HG02938 (cell line): Measurements from ENCODE around the gene PERM1.
A peak's percentile ranks its signal among the peaks of the same experiment; 100 is the strongest.

Experiments used
- ATAC-seq: cut with Tn5 transposase; IDR thresholded peaks from one replicate; pipeline ENCODE4 v1.9.1; 2021; ENCODE audit warnings: mild to moderate bottlenecking, moderate library complexity; ENCODE audit not compliant: unreplicated experiment

PERM1 gene

DNA sequence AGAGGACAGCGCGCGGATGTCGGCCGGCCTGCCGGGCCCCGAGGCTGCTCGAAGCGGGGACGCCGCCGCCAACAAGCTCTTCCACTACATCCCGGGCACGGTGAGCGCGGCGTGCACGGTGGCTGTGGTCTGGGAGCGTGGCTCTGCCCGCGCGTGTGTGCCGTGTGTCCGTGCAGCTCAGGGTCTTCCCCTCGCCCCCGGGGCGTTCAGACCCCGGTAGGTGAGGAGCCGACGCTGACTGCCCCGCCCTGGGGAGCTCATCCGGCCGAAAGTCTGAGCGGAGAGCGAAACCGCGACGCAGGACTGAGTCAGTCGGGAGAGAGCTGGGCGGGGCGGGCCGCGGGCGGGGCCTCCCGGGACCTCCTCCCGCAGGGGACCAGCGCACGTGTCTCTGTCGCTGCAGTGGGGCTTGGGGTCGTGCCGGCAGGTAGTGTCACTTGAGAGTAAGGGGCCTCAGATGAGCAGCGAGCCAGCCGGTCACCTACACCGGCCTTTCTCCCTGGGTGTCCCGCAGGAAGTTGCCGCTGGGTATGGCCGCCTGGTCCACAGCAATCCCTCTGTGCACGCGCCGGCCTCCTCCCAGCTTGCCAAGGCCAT, 15.1 kb downstream of the PERM1 start:
- ATAC-seq, result no peak

DNA sequence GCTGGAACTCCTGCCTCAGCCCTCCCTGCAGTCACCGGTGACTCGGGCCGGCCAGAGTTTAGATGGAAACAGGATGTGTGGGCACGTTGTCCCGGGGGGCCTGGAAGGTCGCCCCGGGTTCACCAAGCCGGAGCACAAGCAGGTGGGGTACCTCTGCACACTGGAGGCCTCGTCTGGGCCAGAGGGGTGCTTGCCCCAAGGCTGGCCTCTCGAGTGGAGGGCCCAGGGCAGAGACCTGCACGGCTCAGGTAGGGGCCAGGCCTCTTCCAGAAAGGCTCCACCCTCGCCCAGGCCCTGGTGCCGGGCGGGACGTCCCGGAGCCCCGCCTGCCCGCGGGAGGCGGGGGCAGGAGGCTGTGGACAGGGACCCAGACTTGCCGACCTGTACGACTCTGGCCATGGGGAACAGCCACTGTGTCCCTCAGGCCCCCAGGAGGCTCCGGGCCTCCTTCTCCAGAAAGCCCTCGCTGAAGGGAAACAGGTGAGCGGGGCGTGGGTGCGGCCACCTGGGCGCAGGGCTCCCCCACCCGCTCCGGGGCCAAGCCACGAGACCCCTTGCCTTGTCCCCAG, 15.7 kb downstream of the PERM1 start, which contains the start of gene PLEKHN1:
Gene PLEKHN1, plus strand, starts transcription at position 348 of the 569 bp plus-strand sequence. Its CDS starts 50 bp downstream, at position 398.
- no peak for ATAC-seq

GRCh38 chr1:965526-966134, 16.3 kb downstream of the PERM1 start:
- no peak for ATAC-seq

GRCh38 chr1:964691-965525, 17.0 kb downstream of the PERM1 start:
- ATAC-seq, result no peak

DNA sequence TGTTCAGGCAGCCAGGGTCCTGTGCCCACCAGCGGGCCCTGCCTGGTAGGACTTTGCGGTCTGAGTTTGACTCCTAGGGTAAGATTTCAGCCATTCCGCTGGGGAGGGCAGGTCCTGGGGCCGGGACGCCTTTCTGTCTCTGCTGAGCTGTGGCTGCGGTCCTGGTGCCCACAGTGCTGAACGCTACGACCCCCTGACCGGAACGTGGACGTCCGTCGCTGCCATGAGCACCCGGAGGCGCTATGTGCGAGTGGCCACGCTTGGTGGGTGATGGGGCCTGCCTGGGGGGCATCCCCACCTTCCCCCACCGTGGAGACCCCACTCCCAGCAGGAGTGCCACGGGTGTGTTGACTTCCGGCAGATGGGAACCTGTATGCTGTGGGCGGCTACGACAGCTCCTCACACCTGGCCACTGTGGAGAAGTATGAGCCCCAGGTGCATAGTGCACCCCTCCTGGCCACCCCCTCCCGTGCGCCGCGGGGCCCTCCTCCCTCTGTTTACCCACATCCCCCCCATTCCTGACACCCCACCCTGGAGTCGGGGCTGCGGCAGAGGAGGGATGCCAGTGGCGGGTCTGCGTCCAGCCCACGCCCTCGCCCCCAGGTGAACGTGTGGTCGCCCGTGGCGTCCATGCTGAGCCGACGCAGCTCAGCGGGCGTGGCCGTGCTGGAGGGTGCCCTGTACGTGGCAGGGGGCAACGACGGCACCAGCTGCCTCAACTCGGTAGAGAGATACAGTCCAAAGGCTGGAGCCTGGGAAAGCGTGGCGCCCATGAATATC, 18.0 kb downstream of the PERM1 start:
- no peak for ATAC-seq

DNA sequence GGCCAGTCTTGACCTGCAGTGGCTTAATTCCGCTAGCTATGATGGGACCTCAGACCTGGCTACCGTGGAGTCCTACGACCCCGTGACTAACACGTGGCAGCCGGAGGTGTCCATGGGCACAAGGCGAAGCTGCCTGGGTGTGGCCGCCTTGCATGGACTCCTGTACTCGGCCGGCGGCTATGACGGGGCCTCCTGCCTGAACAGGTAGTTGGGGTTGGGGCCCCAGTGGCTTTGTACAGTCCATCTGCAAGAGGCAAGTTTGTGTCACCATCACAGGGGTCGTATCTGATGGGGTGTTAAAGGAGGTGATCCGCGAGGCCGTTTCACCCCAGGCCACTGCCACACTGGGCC, 18.6 kb downstream of the PERM1 start:
- no peak for ATAC-seq

DNA sequence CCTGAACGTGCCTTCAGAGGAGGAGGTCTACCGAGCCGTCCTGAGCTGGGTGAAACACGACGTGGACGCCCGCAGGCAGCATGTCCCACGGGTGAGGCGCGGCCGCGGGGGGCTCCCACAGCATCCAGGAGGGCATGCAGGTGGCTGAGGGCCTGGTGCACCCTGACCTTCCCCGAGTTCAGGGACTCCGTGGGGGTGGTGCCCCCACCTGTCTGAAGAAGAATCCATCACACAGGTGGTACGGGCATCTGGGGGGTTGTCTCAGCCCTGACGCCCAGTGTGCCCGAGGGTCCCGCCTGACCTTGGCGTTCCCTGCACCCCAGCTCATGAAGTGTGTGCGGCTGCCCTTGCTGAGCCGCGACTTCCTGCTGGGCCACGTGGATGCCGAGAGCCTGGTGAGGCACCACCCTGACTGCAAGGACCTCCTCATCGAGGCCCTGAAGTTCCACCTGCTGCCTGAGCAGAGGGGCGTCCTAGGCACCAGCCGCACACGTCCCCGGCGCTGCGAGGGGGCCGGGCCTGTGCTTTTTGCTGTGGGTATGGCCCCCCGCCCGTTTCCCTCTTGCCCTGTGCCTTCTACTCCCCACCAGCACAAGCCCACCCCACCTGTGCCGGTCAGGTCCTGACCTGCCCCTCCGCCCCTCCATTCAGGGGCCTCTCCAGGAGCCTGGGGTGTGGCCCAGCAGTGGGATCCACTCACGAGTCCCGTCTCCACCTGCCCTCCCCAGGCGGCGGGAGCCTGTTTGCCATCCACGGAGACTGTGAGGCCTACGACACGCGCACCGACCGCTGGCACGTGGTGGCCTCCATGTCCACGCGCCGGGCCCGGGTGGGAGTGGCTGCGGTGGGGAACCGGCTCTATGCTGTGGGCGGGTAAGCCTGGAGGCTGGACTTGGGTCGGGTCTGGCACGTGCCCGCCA, 19.3 kb downstream of the PERM1 start:
- ATAC-seq, result no peak

- ATAC-seq, result no peak
These were observed 20.7 kb downstream of the PERM1 start for GRCh38 chr1:961132-961669.

GRCh38 chr1:960363-961131, 21.3 kb downstream of the PERM1 start, which contains the start of gene KLHL17:
Gene KLHL17 (plus strand): TSS chr1:960584. CDS start chr1:960694, 110 bp downstream.
- no peak for ATAC-seq

DNA sequence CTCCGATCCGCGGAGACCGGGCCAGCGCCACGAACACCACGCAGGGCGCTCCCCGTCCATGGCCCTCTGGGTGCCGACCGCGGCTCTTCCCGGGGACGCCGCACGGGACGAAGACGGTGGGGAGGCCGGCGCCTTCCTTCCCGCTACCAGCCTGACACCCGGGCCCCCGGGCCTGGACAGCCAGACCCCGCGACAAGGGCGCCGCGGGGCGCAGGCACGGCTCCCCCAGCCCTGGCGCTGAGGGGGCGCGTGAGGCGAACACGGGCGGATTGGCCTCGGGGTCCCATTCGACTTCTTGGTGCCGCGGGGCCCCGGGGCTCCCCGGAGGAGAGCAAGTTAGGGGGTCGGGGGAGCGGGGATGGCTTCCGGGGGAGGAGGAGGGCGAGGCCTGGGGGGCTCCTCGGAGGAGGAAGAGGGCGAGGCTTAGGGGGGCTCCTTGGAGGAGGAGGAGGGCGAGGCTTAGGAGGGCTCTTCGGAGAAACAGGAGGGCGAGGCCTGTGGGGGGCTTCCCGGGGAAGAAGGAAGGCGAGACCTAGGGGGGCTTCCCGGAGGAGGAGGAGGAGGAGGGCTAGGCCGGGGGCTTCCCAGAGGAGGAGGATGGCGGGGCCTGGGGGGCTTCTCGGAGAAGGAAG, 22.0 kb downstream of the PERM1 start:
- no peak for ATAC-seq

- ATAC-seq, result peak; percentile 69
These were observed 22.8 kb downstream of the PERM1 start, which contains the start of gene NOC2L for GRCh38 chr1:958823-959730. Gene NOC2L (minus strand): TSS chr1:959256. CDS start chr1:959240, 16 bp downstream.

GRCh38 chr1:956636-957035, 25.3 kb downstream of the PERM1 start:
- no peak for ATAC-seq

- no peak for ATAC-seq
These were observed 26.4 kb downstream of the PERM1 start for GRCh38 chr1:955474-955873.

DNA sequence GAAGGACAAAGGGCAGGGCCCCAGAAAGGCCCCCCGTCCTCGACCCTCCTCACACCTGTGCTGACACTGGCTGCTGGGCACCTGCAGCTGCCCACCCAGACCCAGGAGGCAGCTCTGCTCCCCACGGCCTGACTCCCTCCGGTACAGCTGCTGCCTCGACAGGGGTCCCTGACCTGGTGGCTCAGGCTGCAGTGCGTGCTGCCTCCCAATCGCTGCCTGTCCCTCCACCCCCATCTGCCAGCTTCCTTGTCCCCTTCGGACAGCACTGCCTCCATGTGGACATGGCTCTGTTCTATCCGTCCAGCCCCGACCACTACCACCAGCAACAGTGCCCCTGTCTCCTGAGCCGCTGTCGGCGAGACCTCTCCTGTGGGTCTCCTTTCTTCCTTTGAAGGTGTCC, 27.0 kb downstream of the PERM1 start:
- ATAC-seq, result no peak

- no peak for ATAC-seq
These were observed 28.2 kb downstream of the PERM1 start for GRCh38 chr1:953524-954320.

- ATAC-seq, result no peak
These were observed 29.3 kb downstream of the PERM1 start for GRCh38 chr1:952603-953002.
